Fibroblast of the conjunctiva (primary cell): ENCODE data around the gene TRAPPC12.
"Not testable (repeated sequence)": the region's sequence is repeated elsewhere in the genome, so short reads cannot be mapped to it uniquely, and the experiment has no call there.

Experiments
- DNase-seq: peaks from one replicate; pipeline ENCODE4 v3.0.0-alpha.2; 2010; ENCODE audit warnings: low read depth

Gene TRAPPC12

DNA sequence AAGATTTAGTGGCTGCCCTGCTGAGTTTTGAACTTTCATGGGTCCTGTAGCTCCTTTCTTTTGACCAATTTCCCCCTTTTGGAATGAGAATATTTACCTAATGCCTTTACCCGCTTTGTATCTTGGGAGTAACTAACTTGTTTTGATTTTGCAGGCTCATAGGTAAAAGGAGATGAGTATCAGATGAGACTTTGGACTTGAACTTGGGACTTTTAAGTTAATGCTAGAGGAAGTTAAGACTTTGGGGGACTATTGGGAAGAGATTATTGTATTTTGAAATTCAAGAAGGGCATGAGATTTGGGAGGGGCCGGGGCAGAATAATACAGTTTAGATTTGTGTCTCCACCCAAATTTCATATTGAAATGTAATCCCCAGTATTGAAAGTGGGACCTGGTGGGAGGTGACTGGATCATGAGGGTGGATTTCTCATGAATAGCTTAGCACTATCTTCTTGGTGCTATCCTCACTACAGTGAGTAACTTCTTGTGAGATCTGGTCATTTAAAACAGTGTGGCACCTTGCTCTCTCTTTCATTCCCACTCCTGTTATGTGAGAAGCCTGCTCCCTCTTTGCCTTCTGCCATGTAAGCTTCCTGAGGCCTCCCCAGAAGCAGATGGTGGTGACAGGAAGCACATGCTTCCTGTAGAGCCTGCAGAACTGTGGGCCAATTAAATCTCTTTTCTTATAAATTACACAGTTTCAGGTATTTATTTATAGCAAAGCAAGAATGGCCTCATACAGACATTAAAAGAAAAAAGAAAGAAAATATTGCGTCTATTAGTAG, 133.7 kb downstream of the TRAPPC12 start:
- no peak for DNase-seq

DNA sequence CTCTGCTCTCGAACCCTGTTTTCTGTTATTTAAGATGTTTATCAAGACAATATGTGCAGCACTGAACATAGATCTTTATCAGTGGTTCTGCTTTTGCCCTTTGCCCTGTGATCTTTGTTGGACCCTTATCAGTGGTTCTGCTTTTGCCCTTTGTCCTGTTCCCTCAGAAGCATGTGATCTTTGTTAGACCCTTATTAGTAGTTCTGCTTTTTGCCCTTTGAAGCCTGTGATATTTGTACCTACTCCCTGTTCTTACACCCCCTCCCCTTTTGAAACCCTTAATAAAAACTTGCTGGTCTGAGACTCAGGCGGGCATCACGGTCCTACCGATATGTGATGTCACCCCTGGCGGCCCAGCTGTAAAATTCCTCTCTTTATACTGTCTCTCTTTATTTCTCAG, 135.9 kb downstream of the TRAPPC12 start:
- DNase-seq: not testable (repeated sequence)

DNA sequence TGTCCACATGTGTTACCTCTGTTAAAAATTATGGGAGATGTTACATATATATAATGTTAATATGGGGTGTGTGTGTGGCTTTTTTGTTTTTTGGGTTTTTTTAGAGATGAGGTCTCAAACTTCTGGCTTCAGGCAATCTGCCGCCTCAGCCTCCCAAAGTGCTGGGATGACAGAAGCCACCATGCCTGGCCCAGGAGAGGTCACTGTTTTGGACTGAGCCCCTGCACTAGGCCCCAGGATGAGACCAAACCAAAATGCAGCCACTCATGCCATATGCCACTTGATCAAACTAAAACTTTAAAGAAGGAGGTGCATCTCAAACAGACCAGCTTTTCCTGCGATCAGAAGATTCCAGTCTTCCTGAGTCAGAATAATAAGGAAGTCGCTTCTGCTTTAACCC, 137.3 kb downstream of the TRAPPC12 start:
- no peak for DNase-seq

DNA sequence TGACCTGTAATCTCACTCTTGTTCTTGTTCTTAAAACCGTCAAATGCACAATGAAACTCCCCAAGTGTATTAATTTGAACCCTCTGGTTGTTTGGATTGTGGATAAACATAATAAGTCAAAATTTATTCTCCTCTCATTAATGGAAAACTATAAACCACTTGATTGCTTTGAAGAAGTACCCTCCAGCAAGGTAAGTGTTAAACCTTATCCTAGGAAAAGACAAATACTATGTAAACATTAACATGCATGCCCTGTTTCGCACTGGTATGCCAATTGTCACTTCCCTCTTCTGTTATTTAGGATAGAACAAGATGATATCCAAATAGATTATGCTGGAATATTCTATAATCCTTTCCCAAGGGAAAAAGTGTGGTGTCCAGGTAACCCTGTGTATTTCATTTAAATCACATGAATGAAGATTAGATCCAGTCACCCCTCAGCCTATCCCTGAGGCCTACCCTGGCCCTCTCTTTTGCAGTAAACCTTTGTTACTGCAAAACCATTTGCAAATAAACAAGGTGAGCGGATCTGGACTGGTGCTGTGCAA, 138.5 kb downstream of the TRAPPC12 start:
- no peak for DNase-seq

DNA sequence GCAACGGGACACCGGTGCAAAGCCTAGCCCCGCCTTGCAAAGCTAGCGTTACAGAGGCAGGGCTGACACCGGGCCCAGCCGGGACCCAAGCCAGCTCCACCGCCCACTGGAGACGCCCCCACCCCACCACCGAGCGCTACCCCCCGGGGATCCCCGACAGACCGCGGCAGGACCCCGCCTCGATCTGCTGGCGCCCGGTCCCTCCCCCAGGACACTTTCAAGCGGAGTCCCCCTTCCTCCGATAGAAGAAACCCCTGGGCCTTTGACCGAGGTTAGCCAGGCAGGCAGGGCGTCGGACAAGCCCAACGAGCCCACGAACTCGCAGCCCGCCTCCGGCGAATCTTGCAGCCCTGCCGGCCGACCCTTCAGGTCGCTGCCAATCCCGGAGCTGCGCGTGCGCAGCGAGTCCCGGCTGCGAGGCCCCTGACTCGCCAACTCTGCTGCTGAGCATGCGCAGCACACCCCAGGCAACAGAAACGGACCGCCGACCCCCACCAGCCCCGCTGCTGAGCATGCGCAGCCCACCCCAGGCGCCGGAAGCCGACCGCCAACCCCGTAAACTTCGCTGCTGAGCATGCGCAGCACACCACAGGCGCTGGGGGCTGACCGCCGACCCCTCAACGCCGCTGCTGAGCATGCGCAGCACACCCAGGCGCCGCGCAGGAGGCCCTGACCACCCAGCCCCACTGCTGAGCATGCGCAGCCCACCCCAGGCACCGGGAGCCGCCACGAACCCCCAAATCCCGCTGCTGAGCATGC, 139.2 kb downstream of the TRAPPC12 start:
- peak; percentile 98 for DNase-seq

DNA sequence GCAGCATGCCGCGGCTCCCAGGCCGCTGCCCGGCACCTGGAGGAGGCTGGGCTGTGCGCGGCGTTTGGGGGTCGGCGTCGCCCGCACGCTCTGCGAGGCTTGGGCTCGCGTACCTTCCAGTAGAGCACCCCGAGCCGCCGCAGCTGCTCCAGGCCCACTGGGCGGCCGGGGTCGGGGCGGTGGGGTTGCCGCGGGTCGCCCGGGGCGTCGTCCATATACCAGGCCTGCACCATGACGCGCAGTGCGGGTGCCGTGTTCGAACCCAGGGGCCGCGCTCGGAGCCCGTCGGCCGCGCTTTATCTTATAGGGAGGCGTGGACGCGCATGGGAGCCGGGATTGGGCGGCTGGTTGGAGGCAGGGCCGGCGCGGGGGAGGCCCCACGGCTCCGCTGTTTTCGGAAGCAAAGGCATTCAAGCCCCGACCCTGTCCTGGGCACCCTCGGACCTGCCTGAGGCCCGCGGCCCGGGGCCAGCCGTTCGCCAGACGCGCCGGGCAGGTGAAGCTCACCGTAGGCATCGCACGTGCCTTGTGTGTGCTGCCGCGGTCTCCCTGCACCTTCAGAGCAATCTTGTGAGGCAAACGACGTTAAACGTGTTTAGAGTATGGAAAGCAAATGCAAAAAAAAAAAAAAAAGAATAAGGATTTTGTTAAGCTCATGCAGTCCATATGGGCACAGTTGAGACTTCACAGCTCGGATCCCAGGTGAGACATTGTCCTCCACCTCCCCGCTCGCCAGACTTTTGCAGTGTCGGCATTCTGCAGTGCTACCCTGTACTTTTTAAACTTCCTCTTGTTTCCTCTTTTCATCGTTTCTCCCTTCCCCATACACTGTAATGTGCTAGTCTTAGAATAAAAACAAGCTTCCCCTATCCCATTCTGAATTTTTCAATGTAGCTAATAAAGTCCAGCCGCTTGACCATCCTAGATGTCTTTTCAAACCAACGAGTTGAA, 140.0 kb downstream of the TRAPPC12 start, which contains the start of gene ADI1:
TSS of gene ADI1 (minus strand) at position 277 of the 951 bp plus-strand sequence. CDS start at position 233, 44 bp downstream.
- peak; percentile 30 for DNase-seq

DNA sequence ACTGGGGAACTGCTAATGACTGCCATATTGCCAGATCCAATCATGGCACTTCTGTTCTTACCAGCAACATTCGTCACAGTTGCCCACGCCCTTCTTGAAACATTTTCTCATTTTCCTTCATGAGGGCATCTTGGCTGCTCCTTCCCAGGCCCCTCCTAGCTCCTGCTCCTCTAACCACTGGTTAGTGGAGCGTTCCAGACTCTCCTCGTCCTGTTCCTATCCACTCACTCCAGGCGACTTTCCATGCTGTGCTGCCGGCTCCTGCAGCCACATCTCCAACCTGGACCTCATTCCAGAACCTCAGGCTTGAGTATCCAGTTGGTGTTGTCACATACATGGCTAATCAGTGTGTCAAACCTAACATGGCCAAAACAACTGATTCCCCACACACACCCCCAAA, 141.1 kb downstream of the TRAPPC12 start:
- no peak for DNase-seq

DNA sequence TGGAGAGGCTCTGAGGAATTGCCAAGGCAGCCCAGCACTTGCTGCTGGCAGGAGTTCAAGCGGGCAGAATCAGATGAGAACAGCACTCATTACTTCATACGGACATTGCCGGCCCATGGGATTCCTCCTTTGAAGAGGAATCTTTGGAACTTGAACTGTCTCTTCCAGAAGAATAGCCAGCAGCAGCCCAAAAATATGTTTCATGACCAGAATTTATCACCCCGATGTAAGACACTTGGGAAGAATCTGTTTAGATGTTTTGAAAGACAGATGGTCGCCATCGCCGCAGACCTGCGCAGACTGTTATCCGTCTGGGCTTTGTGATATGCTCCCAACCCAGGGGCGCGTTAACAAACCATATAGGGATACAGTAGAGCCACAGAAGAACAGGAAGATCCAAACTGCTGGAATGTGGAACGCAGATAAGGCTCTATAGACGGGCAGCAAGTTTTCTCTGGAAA, 143.5 kb downstream of the TRAPPC12 start:
- no peak for DNase-seq

DNA sequence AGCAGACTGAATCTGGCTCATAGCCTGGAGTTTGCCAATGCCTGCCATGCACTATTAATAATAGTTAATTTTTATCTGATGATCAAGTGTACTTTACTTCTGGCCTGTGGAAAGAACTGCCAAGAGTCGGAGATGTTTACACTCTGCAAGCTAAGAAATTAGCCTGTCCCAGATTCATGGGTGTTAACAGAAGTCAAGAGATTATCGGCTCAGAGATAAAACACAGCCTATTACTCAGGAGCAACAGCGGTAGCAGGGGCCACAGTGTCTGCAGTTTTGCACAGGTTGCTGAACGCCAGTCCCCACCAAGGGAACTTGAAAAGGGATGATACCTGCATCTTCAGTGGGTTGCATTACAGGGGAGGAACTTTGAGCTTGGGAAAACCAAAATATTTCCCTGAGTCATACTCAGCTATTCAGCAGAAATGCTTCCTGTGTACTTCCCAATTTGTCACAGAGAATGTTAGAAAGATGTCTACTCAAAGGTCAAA, 144.1 kb downstream of the TRAPPC12 start:
- no peak for DNase-seq

DNA sequence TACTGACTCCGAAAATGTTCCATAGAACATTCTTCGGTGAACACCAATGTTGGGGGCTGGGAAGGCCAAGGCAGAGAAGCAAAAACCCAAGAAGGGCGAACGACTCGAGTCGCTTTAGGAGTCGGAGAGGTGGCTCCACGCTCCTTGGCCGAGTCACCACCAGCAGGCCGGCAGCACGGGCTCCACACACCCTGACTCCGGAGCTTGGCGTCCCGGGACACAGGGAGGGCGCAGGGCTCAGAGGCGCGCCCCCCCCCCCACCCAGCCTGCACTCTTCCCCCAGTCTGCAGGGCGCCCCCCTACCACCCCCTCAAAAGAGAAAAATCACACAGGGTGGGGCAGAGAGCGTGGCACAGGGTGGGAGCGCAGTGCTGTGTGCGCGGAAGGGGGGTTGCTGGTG, 147.4 kb downstream of the TRAPPC12 start:
- DNase-seq: no peak

DNA sequence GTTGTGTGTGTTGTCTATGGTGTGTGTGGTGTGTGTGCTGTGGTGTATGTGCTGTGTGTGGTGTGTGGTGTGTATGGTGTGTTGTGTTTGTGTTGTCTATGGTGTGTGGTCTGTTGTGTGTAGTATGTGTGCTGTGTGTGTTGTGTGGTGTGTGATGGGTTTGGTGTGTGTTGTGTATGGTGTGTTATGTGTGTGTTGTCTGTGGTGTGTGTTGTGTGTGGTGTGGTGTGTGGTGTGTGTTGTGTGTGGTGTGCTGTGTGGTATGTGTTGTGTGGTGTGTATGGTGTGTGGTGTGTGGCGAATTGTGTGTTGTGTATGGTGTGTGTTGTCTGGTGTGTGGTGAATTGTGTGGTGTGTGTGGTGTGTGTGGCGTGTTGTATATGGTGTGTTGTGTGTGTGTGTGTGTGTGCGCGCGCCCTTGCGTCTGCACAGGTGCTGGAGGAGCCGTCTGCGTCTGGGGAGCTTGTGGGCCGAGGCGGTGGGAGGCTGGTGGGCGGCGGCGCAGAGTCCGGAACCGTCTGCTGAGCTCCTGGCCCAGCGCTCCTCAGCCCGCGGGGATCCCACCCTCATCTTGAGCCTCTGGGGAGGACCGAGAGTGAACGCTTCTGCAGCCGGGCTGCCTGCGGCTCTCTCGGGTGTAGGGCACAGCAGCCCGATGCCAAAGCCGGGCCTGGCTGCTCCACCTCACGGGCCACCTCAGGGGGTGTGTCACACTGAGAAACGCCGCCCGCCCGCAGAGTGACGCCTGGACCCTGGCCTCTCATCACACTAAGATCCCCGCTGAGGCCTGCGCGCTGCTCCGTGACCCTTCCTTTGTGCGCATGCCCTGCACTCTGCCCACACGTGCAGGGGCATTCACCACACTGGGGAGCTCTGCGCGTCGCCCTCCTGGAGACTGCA, 148.6 kb downstream of the TRAPPC12 start:
- DNase-seq: no peak
